Measurements from ENCODE around the gene MAP3K19. TPM values are rescaled to one million over a fixed set of nuclear protein-coding genes. Genes with fewer than 3 reads are reported as not detected.

The MAP3K19 gene, protein sequence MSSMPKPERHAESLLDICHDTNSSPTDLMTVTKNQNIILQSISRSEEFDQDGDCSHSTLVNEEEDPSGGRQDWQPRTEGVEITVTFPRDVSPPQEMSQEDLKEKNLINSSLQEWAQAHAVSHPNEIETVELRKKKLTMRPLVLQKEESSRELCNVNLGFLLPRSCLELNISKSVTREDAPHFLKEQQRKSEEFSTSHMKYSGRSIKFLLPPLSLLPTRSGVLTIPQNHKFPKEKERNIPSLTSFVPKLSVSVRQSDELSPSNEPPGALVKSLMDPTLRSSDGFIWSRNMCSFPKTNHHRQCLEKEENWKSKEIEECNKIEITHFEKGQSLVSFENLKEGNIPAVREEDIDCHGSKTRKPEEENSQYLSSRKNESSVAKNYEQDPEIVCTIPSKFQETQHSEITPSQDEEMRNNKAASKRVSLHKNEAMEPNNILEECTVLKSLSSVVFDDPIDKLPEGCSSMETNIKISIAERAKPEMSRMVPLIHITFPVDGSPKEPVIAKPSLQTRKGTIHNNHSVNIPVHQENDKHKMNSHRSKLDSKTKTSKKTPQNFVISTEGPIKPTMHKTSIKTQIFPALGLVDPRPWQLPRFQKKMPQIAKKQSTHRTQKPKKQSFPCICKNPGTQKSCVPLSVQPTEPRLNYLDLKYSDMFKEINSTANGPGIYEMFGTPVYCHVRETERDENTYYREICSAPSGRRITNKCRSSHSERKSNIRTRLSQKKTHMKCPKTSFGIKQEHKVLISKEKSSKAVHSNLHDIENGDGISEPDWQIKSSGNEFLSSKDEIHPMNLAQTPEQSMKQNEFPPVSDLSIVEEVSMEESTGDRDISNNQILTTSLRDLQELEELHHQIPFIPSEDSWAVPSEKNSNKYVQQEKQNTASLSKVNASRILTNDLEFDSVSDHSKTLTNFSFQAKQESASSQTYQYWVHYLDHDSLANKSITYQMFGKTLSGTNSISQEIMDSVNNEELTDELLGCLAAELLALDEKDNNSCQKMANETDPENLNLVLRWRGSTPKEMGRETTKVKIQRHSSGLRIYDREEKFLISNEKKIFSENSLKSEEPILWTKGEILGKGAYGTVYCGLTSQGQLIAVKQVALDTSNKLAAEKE (N-terminal part only)
- not detected for total RNA-seq

DNA sequence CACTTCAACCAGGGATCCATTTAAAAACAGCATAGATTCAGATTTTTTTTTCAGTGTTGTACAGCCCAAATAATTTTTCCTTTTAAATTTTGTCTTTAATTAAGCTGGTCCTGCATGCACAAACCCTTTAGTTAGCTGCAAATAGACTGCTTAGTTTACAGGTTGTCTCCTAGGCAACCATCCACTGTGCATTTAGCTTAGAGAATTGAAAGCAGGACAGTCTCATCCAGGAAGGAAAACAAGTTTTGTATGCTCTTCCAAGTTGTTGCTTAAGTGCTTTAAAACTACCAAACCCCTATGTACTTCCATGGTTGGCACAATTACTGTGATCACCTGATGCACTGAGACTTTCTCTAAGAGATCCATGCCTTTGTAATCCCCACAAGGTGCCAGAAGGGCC, at the start of gene MAP3K19:
TSS of gene MAP3K19 (minus strand) at position 148 of the 400 bp plus-strand sequence. CDS start 22,800 bp downstream, outside the sequence.
- no peak for TF ChIP-seq CTCF (IDR thresholded peaks at IDR 0.05)
- ATAC-seq (ENCODE audit: low FRiP score) (no peak), DNase-seq (ENCODE audit: low spot score) (no peak)

- DNase-seq (ENCODE audit: low spot score) (no peak), ATAC-seq (ENCODE audit: low FRiP score) (no peak)
- TF ChIP-seq CTCF (IDR thresholded peaks at IDR 0.05), result no peak
Measured at GRCh38 chr2:135096665-135097446, 49.6 kb upstream of the MAP3K19 start.

DNA sequence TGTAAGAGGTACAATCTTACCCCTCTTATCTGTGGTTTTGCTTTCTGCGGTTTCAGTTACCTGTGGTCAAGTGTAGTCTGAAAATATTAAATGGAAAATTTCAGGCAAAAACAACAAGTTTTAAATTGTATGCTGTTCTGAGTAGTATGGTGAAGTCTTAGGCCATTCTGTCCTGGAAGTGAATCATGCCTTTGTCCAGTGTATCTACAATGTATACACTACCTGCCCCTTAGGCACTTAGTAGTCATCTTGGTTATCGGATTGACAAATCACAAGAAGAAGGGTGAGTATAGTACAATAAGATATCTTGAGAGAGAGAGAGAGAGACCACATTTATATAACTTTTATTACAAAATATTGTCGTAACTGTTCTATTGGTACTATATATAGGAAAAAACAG, 48.3 kb upstream of the MAP3K19 start:
- DNase-seq (ENCODE audit: low spot score) (no peak), ATAC-seq (ENCODE audit: low FRiP score) (no peak)
- TF ChIP-seq CTCF (IDR thresholded peaks at IDR 0.05), result no peak

DNA sequence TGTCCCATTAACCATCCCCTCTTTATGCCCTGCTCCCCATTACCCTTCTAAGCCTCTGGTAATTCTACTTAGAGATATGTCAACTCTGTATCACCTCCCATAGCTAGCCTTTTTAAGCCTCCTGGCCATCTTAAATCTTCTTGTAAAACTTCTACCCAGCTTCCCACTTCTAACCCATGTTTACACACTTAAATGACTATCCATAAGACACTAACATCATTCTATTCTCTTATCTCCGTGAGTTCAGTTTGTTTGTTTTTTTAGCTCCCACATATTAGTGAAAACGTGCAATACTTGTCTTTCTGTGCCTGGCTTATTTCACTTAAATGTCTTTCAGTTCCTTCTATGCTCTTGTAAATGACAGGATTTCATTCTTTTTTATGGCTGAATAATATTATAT, 47.3 kb upstream of the MAP3K19 start:
- no peak for DNase-seq (ENCODE audit: low spot score)
- no peak for ATAC-seq (ENCODE audit: low FRiP score)
- TF ChIP-seq CTCF (IDR thresholded peaks at IDR 0.05), result no peak

GRCh38 chr2:135093670-135094330, 46.6 kb upstream of the MAP3K19 start:
- ATAC-seq (ENCODE audit: low FRiP score), result no peak
- no peak for TF ChIP-seq CTCF (IDR thresholded peaks at IDR 0.05)
- DNase-seq (ENCODE audit: low spot score), result no peak

GRCh38 chr2:135093193-135093592, 45.9 kb upstream of the MAP3K19 start:
- TF ChIP-seq CTCF (IDR thresholded peaks at IDR 0.05), result no peak
- ATAC-seq (ENCODE audit: low FRiP score) (no peak), DNase-seq (ENCODE audit: low spot score) (no peak)
